Endothelial cell of umbilical vein (primary cell): Measurements from ENCODE around the gene EXOC6B.

Experiments
- CTCF ChIP-seq, 2 donors: IDR thresholded peaks; 1 replicate in 1 of 2; 2 replicates in 1 of 2; pipeline ENCODE4 v1.5.1; 2011; ENCODE audit warnings: low read length in 2 of 2, mild to moderate bottlenecking in 2 of 2, moderate library complexity in 2 of 2, control low read depth in 1 of 2, inconsistent platforms in 1 of 2, low read depth in 1 of 2; ENCODE audit not compliant: insufficient read depth in 1 of 2; ENCODE audit errors: extremely low read depth in 1 of 2
- EZH2 ChIP-seq: IDR thresholded peaks from 2 replicates; pipeline ENCODE4 v1.6.1; 2012; ENCODE audit warnings: borderline replicate concordance, low read depth, mild to moderate bottlenecking, moderate library complexity, low read length, inconsistent platforms; ENCODE audit not compliant: severe bottlenecking
- FOS ChIP-seq: IDR thresholded peaks from 2 replicates; pipeline ENCODE4 v1.6.1; 2011; ENCODE audit warnings: mild to moderate bottlenecking, low read length, moderate library complexity, borderline replicate concordance; ENCODE audit not compliant: insufficient read depth
- MAX ChIP-seq: IDR thresholded peaks from 2 replicates; pipeline ENCODE4 v1.6.1; 2011; ENCODE audit not compliant: insufficient read depth, insufficient read length
- MYC ChIP-seq: IDR thresholded peaks from one replicate; pipeline ENCODE4 v1.6.1; 2011; ENCODE audit warnings: mild to moderate bottlenecking, low read depth, low read length
- POLR2A ChIP-seq: IDR thresholded peaks from 2 replicates; pipeline ENCODE4 v1.6.1; 2012; ENCODE audit warnings: low read depth, mild to moderate bottlenecking, control low read depth, low read length
- POLR2AphosphoS5 ChIP-seq: IDR thresholded peaks from 2 replicates; pipeline ENCODE4 v1.6.1; 2012; ENCODE audit warnings: low read depth, mild to moderate bottlenecking, control low read depth, low read length, moderate library complexity; ENCODE audit not compliant: insufficient read depth

- TF ChIP-seq CTCF (IDR thresholded peaks at IDR 0.05; ENCODE audit: extremely low read depth in 1 of 2, insufficient read depth in 1 of 2, low read depth in 1 of 2, low read length in 2 of 2) (no peak), MAX (no peak), FOS (no peak), POLR2AphosphoS5 (no peak), EZH2 (no peak), MYC (no peak), POLR2A (no peak)
Measured at GRCh38 chr2:72636210-72636609, 189.6 kb downstream of the EXOC6B start.
